Measurements from ENCODE around the gene CCDC148.

DNA sequence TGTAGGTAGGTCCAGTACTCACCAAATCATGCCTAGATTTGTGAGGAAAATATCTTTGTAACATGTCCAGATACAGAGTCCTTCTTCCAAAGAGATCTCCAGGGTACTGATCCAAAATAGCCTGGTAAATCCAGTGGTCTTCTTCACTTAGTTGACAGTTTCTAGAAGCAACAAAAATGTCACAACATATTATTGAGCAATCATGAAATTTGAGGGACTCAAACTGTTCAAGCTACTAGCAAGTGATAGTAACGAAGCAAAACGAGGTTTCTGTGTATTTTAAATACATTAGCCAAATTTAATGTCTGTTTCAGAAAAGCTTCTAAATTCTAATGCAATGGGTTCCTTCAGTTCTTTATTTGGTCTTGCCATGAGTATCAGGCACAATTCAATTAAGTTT, 142.8 kb downstream of the CCDC148 start:
- no peak for TF ChIP-seq TCF12 (IDR thresholded peaks at IDR 0.05; ENCODE audit: low read depth)
- TF ChIP-seq, protein P1, sequence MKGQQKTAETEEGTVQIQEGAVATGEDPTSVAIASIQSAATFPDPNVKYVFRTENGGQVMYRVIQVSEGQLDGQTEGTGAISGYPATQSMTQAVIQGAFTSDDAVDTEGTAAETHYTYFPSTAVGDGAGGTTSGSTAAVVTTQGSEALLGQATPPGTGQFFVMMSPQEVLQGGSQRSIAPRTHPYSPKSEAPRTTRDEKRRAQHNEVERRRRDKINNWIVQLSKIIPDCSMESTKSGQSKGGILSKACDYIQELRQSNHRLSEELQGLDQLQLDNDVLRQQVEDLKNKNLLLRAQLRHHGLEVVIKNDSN (IDR thresholded peaks at IDR 0.05), result no peak
- TF ChIP-seq, protein P2, sequence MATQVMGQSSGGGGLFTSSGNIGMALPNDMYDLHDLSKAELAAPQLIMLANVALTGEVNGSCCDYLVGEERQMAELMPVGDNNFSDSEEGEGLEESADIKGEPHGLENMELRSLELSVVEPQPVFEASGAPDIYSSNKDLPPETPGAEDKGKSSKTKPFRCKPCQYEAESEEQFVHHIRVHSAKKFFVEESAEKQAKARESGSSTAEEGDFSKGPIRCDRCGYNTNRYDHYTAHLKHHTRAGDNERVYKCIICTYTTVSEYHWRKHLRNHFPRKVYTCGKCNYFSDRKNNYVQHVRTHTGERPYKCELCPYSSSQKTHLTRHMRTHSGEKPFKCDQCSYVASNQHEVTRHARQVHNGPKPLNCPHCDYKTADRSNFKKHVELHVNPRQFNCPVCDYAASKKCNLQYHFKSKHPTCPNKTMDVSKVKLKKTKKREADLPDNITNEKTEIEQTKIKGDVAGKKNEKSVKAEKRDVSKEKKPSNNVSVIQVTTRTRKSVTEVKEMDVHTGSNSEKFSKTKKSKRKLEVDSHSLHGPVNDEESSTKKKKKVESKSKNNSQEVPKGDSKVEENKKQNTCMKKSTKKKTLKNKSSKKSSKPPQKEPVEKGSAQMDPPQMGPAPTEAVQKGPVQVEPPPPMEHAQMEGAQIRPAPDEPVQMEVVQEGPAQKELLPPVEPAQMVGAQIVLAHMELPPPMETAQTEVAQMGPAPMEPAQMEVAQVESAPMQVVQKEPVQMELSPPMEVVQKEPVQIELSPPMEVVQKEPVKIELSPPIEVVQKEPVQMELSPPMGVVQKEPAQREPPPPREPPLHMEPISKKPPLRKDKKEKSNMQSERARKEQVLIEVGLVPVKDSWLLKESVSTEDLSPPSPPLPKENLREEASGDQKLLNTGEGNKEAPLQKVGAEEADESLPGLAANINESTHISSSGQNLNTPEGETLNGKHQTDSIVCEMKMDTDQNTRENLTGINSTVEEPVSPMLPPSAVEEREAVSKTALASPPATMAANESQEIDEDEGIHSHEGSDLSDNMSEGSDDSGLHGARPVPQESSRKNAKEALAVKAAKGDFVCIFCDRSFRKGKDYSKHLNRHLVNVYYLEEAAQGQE (IDR thresholded peaks at IDR 0.05; ENCODE audit: low read depth), result no peak
- TF ChIP-seq, protein P3, sequence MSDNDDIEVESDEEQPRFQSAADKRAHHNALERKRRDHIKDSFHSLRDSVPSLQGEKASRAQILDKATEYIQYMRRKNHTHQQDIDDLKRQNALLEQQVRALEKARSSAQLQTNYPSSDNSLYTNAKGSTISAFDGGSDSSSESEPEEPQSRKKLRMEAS (IDR thresholded peaks at IDR 0.05), result no peak
- no peak for TF ChIP-seq FOXM1 (IDR thresholded peaks at IDR 0.05; ENCODE audit: borderline replicate concordance, low read depth)
- TF ChIP-seq EP300 (IDR thresholded peaks at IDR 0.05; ENCODE audit: borderline replicate concordance), result no peak
- TF ChIP-seq TAF1 (IDR thresholded peaks at IDR 0.05; ENCODE audit: low read depth), result no peak
- TF ChIP-seq CEBPB (IDR thresholded peaks at IDR 0.05), result no peak
- TF ChIP-seq ZBTB7A (IDR thresholded peaks at IDR 0.05; ENCODE audit: low read depth), result no peak
- TF ChIP-seq YY1 (IDR thresholded peaks at IDR 0.05; ENCODE audit: low read depth), result no peak
- no peak for TF ChIP-seq EGR1 (IDR thresholded peaks at IDR 0.05)
- no peak for TF ChIP-seq RAD21 (IDR thresholded peaks at IDR 0.05; ENCODE audit: low read depth)
- TF ChIP-seq NFIC (IDR thresholded peaks at IDR 0.05), result no peak
- no peak for TF ChIP-seq TEAD4 (IDR thresholded peaks at IDR 0.05)

Data from Ishikawa (cell line).